OCI-LY7 (cell line): ENCODE results near the gene WDR41.

ENCODE experiments used
- CTCF ChIP-seq: fragments of 200-600 bp; sonication (generic); conservative IDR thresholded peaks from 2 replicates; pipeline ENCODE4 v1.5.1; 2014; ENCODE audit warnings: mild to moderate bottlenecking, antibody characterized with exemption, low read length, moderate library complexity, mixed read lengths
- EZH2phosphoT487 ChIP-seq: fragments of 200-600 bp; sonication (generic); IDR thresholded peaks from 2 replicates; pipeline ENCODE4 v1.6.1; 2018; ENCODE audit warnings: low read depth, borderline replicate concordance, mild to moderate bottlenecking, mixed run types, antibody characterized with exemption, low read length, moderate library complexity, mixed read lengths

- peak; percentile 10; the same call in 1 of the 2 replicates for TF ChIP-seq CTCF
- TF ChIP-seq EZH2phosphoT487: no peak
Observed at GRCh38 chr5:77492653-77493000, 511 bp upstream of the WDR41 start.
